Gastrocnemius medialis (tissue), 4 donors: ENCODE data around the gene UNC13D.

Experiments
- CTCF ChIP-seq, 5 experiments: fragments of 450-650 bp in 3 of 5; fragments of 200-600 bp in 2 of 5; sonication (generic) in 2 of 5; IDR thresholded peaks in 4 of 5; conservative IDR thresholded peaks in 1 of 5; 1 replicate in 4 of 5; 2 replicates in 1 of 5; pipeline ENCODE4 v1.5.1; 2016 to 2019; ENCODE audit warnings: antibody characterized with exemption in 5 of 5, mild to moderate bottlenecking in 3 of 5, moderate library complexity in 3 of 5
- POLR2A ChIP-seq, 2 donors: fragments of 450-650 bp; IDR thresholded peaks; one replicate each; pipeline ENCODE4 v1.6.1; 2017; ENCODE audit warnings: antibody characterized with exemption in 2 of 2, mild to moderate bottlenecking in 2 of 2, moderate library complexity in 2 of 2

- no peak for TF ChIP-seq POLR2A (IDR thresholded peaks at IDR 0.05)
- no peak for TF ChIP-seq CTCF (IDR thresholded peaks at IDR 0.05 in 4 of 5, conservative IDR thresholded peaks at IDR 0.05 in 1 of 5)
Measured at GRCh38 chr17:75835654-75835987, 8.6 kb downstream of the UNC13D start.
